HEK293 (cell line): ENCODE measurements around the gene STAM2.

Experiments
- BCL11A ChIP-seq: fragments of 450-650 bp; formaldehyde crosslinking; IDR thresholded peaks from 2 replicates; pipeline ENCODE4 v1.5.1; 2016; ENCODE audit warnings: low read depth, missing biosample characterization, missing genetic modification characterization
- BCL6B ChIP-seq: fragments of 450-650 bp; formaldehyde crosslinking; IDR thresholded peaks from 2 replicates; pipeline ENCODE4 v1.5.1; 2017; ENCODE audit warnings: missing biosample characterization, missing genetic modification characterization
- EGR2 ChIP-seq: fragments of 450-650 bp; formaldehyde crosslinking; IDR thresholded peaks from 2 replicates; pipeline ENCODE4 v1.5.1; 2016; ENCODE audit warnings: low read depth, missing biosample characterization, missing genetic modification characterization
- HOXA7 ChIP-seq: sonication (generic); formaldehyde crosslinking; IDR thresholded peaks from 2 replicates; pipeline ENCODE4 v1.8.1; 2022; ENCODE audit warnings: missing genetic modification reagents, borderline replicate concordance
- PBX3 ChIP-seq: sonication (generic); formaldehyde crosslinking; IDR thresholded peaks from 2 replicates; pipeline ENCODE4 v1.8.1; 2022; ENCODE audit warnings: mild to moderate bottlenecking, moderate library complexity, missing genetic modification reagents
- PRDM10 ChIP-seq: fragments of 450-650 bp; formaldehyde crosslinking; IDR thresholded peaks from 2 replicates; pipeline ENCODE4 v1.5.1; 2016; ENCODE audit warnings: missing biosample characterization, missing genetic modification characterization
- SCRT2 ChIP-seq: fragments of 450-650 bp; formaldehyde crosslinking; IDR thresholded peaks from 2 replicates; pipeline ENCODE4 v1.5.1; 2016; ENCODE audit warnings: missing biosample characterization, missing genetic modification characterization
- SP2 ChIP-seq: fragments of 450-650 bp; formaldehyde crosslinking; IDR thresholded peaks from 2 replicates; pipeline ENCODE4 v1.5.1; 2016; ENCODE audit warnings: missing biosample characterization, missing genetic modification characterization
- TRIM28 ChIP-seq: IDR thresholded peaks from 2 replicates; pipeline ENCODE4 v1.6.1; 2011; ENCODE audit warnings: low read length, control low read depth, borderline replicate concordance
- WT1 ChIP-seq: fragments of 450-650 bp; formaldehyde crosslinking; IDR thresholded peaks from 2 replicates; pipeline ENCODE4 v1.5.1; 2016; ENCODE audit warnings: missing biosample characterization, missing genetic modification characterization
- ZFP37 ChIP-seq: fragments of 450-650 bp; formaldehyde crosslinking; IDR thresholded peaks from 2 replicates; pipeline ENCODE4 v1.5.1; 2016; ENCODE audit warnings: missing biosample characterization, missing genetic modification characterization
- ZFP69B ChIP-seq: fragments of 450-650 bp; formaldehyde crosslinking; IDR thresholded peaks from 2 replicates; pipeline ENCODE4 v1.5.1; 2016; ENCODE audit warnings: missing biosample characterization, missing genetic modification characterization
- ZNF2 ChIP-seq: fragments of 450-650 bp; formaldehyde crosslinking; IDR thresholded peaks from 2 replicates; pipeline ENCODE4 v1.5.1; 2016; ENCODE audit warnings: missing biosample characterization, missing genetic modification characterization
- ZNF324 ChIP-seq: fragments of 450-650 bp; formaldehyde crosslinking; IDR thresholded peaks from 2 replicates; pipeline ENCODE4 v1.5.1; 2016; ENCODE audit warnings: missing biosample characterization, missing genetic modification characterization
- ZNF394 ChIP-seq: fragments of 450-650 bp; formaldehyde crosslinking; IDR thresholded peaks from 2 replicates; pipeline ENCODE4 v1.5.1; 2016; ENCODE audit warnings: missing biosample characterization, missing genetic modification characterization, mild to moderate bottlenecking, moderate library complexity, borderline replicate concordance
- ZNF426 ChIP-seq: fragments of 450-650 bp; formaldehyde crosslinking; IDR thresholded peaks from 2 replicates; pipeline ENCODE4 v1.5.1; 2017; ENCODE audit warnings: missing biosample characterization, missing genetic modification characterization, mild to moderate bottlenecking, inconsistent platforms, moderate library complexity
- ZNF530 ChIP-seq: fragments of 450-650 bp; formaldehyde crosslinking; IDR thresholded peaks from 2 replicates; pipeline ENCODE4 v1.5.1; 2016; ENCODE audit warnings: low read depth, missing biosample characterization, missing genetic modification characterization
- ZNF664 ChIP-seq: fragments of 450-650 bp; formaldehyde crosslinking; IDR thresholded peaks from 2 replicates; pipeline ENCODE4 v1.5.1; 2016; ENCODE audit warnings: missing biosample characterization, missing genetic modification characterization
- ZNF677 ChIP-seq: fragments of 450-650 bp; IDR thresholded peaks from 2 replicates; pipeline ENCODE4 v1.5.0; 2018; ENCODE audit warnings: missing biosample characterization, mild to moderate bottlenecking, missing genetic modification characterization, moderate library complexity
- ZNF701 ChIP-seq: fragments of 450-650 bp; formaldehyde crosslinking; IDR thresholded peaks from 2 replicates; pipeline ENCODE4 v1.5.1; 2016; ENCODE audit warnings: missing biosample characterization, missing genetic modification characterization

Gene STAM2

GRCh38 chr2:152098496-152099366 is 76.8 kb downstream of the STAM2 start, which contains the start of gene CACNB4 (continued):
- TF ChIP-seq EGR2 (tag by site-specific recombination): peak; percentile 98
- no peak for TF ChIP-seq BCL6B (tag by site-specific recombination)
- no peak for TF ChIP-seq ZNF664 (tag by site-specific recombination)
- no peak for TF ChIP-seq HOXA7 (CRISPR knock-in tag)
- TF ChIP-seq ZFP69B: peak; percentile 41; the same call in 1 of the 2 replicates
- TF ChIP-seq TRIM28: 0 out of 2 replicates have a peak, but pooled peaks have one; percentile 46
- no peak for TF ChIP-seq ZNF701 (tag by site-specific recombination)
- no peak for TF ChIP-seq ZNF426 (tag by site-specific recombination)
- TF ChIP-seq ZNF2 (tag by site-specific recombination): no peak
- peak; percentile 54; the same call in 1 of the 2 replicates for TF ChIP-seq PRDM10 (tag by site-specific recombination)
- TF ChIP-seq SP2 (tag by site-specific recombination): peak; percentile 92
- peak; percentile 80 for TF ChIP-seq WT1 (tag by site-specific recombination)
- no peak for TF ChIP-seq ZNF677 (tag by site-specific recombination)
- no peak for TF ChIP-seq ZNF530 (tag by site-specific recombination)
- no peak for TF ChIP-seq PBX3 (CRISPR knock-in tag)
- no peak for TF ChIP-seq ZNF394
- TF ChIP-seq SCRT2 (tag by site-specific recombination): no peak
- TF ChIP-seq ZFP37: 0 out of 2 replicates have a peak, but pooled peaks have one; percentile 28
- peak; percentile 30; the same call in 1 of the 2 replicates for TF ChIP-seq BCL11A (tag by site-specific recombination)
- peak; percentile 33; the same call in 1 of the 2 replicates for TF ChIP-seq ZNF324 (tag by site-specific recombination)
